NCI-H1417 treated with DMSO at 0.1 percent for 48 hours (cell line): ENCODE data around the gene PCYT2.

Experiments
- DNase-seq: peaks from one replicate; lab custom pipeline; 2025; lab: John Stamatoyannopoulos, UW

PCYT2 gene

GRCh38 chr17:81851423-81851822 is 59.8 kb downstream of the PCYT2 start:
- no peak for DNase-seq
